Activated CD4-positive, alpha-beta T cell treated with anti-CD3 and anti-CD28 coated beads, Interleukin-10, Interleukin-2, amounts not matched to agents 100 ng/mL and 50 ng/mL, durations not matched to agents 16 hours and 8 hours (primary cell): ENCODE data around the gene PLA2G4C.
"Not testable (repeated sequence)": the region's sequence is repeated elsewhere in the genome, so short reads cannot be mapped to it uniquely, and the experiment has no call there.

Experiments used
- DNase-seq: peaks from one replicate; pipeline ENCODE4 v3.0.0-alpha.2; 2020

PLA2G4C gene

GRCh38 chr19:48108997-48109782 is 1.4 kb downstream of the PLA2G4C start:
- DNase-seq: no peak

GRCh38 chr19:48103922-48104321 is 6.7 kb downstream of the PLA2G4C start:
- no peak for DNase-seq

GRCh38 chr19:48102870-48103751 is 7.5 kb downstream of the PLA2G4C start:
- peak; percentile 52 for DNase-seq

- DNase-seq: no peak
Measured at GRCh38 chr19:48095612-48096175, 14.9 kb downstream of the PLA2G4C start.

- DNase-seq: no peak
Measured at GRCh38 chr19:48094855-48095203, 15.8 kb downstream of the PLA2G4C start.

- DNase-seq: peak; percentile 64
Measured at GRCh38 chr19:48094129-48094854, 16.3 kb downstream of the PLA2G4C start.

- not testable (repeated sequence) for DNase-seq
Measured at GRCh38 chr19:48091111-48091718, 19.4 kb downstream of the PLA2G4C start.

- no peak for DNase-seq
Measured at GRCh38 chr19:48090281-48090802, 20.3 kb downstream of the PLA2G4C start.

- DNase-seq: not testable (repeated sequence)
Measured at GRCh38 chr19:48088991-48089390, 21.6 kb downstream of the PLA2G4C start.

GRCh38 chr19:48085904-48086864 is 24.4 kb downstream of the PLA2G4C start:
- DNase-seq: peak; percentile 10

- no peak for DNase-seq
Measured at GRCh38 chr19:48085076-48085475, 25.5 kb downstream of the PLA2G4C start.

GRCh38 chr19:48081106-48081505 is 29.5 kb downstream of the PLA2G4C start:
- DNase-seq: no peak

GRCh38 chr19:48070177-48070769 is 40.3 kb downstream of the PLA2G4C start:
- not testable (repeated sequence) for DNase-seq

GRCh38 chr19:48069435-48069834 is 41.2 kb downstream of the PLA2G4C start:
- no peak for DNase-seq

- no peak for DNase-seq
Measured at GRCh38 chr19:48064509-48064908, 46.1 kb downstream of the PLA2G4C start.

GRCh38 chr19:48061401-48062344 is 48.9 kb downstream of the PLA2G4C start:
- DNase-seq: no peak

- DNase-seq: no peak
Measured at GRCh38 chr19:48060381-48060780, 50.2 kb downstream of the PLA2G4C start.

- no peak for DNase-seq
Measured at GRCh38 chr19:48059331-48059730, 51.3 kb downstream of the PLA2G4C start.

- DNase-seq: no peak
Measured at GRCh38 chr19:48053856-48054255, 56.8 kb downstream of the PLA2G4C start.
